Fibroblast of skin of left quadriceps (primary cell): ENCODE measurements around the gene AGPAT3.
"Not testable (repeated sequence)": the region's sequence is repeated elsewhere in the genome, so short reads cannot be mapped to it uniquely, and the experiment has no call there.

Experiments
- DNase-seq, 2 experiments: peaks; one replicate each; pipeline ENCODE4 v3.0.0-alpha.2; 2013; ENCODE audit warnings: low read depth in 2 of 2

AGPAT3 gene

DNA sequence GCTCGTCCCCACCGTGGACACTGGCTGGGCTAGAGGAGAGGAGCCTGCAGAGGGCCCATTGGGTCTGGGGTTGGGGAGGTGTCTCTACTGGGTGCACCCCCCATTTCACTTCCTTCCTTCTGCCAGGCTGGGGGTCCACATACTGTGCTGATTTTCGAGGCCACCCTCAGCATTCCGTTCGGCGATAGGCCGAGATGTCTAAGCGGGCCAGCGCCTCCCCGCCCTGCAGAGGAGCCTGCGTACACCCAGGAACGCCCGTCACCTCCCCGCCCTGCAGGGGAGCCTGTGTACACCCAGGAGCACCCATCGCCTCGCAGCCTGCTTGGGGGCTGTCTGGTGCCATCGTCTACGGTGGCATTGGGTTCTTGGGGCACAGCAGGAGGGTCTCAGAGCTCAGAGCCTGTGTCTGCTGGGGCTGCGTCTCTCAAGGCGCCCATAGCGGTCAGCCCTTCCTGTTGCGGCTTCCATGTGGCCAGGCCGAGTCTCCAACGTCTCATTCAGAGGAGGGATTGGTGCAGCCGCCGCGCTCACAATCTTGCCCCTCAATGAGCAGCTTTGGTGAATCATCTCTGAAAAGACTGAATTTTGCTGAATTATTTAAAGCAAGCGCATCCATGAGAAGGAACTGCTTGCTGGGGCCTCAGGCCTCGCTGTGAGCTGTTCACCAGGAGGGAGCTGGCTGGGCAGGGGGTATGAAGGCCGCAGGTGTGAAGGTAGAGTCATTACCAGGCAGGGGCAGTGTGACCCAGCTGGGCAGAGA, 30.7 kb upstream of the AGPAT3 start:
- DNase-seq, result no peak

DNA sequence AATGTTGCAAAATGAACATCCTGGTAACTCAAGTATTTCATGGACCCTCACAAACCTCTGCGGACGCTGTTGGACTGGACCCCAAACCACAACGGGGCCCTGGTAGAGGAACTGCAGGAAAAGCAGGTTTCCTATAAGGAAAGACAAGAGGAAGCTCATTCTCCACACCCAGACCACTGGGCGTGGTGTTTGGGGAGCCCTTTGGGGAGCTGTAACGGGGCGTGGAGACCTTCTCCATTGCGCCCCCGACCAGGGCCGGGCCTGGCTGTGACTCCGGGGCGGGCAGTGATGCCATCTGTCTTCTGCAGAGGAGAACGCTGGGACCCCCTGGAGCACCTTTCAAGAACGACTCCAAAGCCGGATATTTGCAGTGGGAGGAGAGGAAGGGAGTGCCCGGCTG, 30.0 kb upstream of the AGPAT3 start:
- no peak for DNase-seq

DNA sequence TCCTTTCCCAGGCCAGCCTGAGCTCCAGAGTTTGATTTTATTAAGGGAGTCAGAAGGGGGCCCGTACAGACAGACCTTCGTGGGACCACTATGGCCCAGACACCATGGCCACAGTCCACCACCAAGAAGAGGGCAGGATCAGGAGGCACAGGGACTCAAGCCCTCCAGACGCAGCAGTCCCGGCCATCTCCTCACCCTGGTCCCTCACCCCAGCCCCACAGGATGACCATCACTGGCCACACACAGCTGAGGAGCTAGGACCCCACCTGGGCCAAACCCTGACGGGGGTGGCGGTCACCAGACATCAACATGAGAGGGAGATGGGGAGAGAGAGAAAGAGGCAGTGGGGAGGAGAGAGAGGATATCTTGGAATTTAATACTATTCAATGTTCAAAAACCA, 29.2 kb upstream of the AGPAT3 start:
- DNase-seq, result no peak

DNA sequence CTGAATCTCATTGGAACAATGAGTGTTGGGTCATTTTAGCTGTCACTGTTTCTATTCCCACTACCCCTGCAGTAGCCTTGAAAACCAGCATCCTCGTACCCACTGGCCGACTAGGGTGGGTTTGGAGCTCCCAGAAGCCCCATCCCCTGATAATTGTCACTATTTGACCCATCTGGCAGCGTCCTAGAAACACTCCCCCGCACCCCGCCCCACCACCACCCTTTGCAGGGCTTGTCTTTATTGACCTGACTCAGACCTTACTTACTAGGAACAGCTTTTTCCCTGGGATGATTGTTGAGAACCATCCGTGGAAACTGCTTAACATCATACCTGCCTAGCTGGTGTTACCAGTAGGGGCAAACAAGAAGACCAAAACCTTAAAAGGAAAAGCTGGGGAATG, 28.4 kb upstream of the AGPAT3 start:
- DNase-seq, result no peak

DNA sequence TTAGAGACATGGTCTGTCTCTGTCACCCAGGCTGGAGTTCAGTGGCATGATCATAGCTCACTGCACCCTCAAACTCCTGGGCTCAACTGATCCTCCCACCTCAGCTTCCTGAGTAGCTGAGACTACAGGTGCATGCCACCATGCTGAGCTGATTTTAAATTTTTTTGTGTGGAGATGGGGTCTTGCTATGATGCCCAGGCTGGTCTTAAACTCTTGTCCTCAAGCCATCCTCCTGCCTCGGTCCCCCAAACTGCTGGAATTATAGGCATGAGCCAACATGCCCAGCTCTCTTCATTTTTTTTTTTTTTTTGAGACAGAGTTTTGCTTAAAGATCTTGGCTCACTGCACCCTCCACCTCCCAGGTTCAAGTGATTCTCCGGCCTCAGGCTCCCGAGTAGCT, 24.8 kb upstream of the AGPAT3 start:
- DNase-seq, result no peak

DNA sequence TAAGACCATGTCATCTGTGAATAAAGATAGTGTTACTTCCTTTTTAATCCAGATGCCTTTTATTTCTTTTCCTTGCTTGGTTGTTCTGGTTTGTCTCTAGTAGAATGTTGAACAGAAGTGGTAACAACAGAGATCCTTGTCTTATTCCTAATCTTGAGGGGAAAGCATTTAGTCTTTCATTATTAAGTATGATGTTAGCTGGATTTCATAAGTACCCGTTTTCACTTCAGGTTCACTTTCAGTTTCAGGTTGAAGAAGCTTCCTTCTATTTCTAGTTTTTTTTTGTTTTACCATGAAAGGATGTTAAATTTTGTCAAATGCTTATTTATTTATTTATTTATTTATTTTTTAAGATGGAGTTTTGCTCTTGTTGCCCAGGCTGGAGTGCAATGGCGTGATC, 22.3 kb upstream of the AGPAT3 start:
- no peak for DNase-seq

DNA sequence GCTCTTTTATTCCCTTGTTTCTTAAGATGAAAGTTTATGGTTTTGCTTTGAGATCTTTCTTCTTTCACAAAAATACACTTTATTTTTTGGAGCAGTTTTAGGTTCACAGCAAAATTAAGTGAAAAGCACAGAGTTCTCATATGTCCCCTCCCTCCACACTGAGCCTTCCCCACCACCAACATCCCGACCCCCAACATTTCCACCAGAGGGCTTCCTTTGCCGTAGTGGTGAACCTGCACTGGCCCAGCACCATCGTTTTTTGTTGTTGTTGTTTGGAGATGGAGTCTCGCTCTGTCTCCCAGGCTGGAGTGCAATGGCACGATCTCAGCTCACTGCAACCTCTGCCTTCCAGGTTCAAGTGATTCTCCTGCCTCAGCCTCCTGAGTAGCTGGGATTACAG, 20.1 kb upstream of the AGPAT3 start:
- DNase-seq, result not testable (repeated sequence)

DNA sequence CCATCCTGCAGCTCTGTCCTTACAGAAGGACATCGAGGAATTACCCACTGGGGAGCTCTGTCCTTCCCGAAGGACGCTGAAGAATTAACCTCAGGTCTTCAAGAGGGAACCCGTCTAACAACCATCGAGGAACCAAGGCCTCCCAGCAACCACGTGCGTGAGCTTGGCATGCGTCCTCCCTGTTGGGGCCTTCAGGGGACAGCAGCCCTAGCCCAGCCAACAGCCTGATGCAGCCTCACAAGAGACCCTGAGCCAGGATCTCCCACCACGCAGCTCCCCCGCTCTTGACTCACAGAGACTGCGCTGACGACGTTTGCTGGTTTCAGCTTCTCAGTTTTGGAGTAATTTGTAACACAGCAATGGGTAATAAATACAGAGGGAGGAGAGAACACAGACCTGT, 19.6 kb upstream of the AGPAT3 start:
- no peak for DNase-seq

DNA sequence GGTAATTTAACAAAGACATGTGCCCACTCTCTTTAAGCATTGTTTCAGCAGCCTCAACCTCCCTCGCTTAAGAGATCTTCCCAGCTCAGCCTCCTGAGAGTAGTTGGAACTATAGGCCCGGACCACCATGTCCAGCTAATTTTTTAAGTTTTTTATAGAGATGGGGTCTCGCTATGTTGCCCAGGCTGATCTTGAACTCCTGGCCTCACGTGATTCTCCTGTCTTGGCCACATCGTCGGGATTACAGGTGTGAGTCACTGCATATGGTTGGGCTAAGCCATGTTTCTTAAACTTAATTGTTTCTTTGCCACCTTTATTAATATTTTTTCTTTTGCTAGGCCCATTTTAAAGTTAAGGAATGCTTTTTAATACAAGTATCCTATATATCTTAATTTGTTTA, 18.6 kb upstream of the AGPAT3 start:
- DNase-seq, result no peak

DNA sequence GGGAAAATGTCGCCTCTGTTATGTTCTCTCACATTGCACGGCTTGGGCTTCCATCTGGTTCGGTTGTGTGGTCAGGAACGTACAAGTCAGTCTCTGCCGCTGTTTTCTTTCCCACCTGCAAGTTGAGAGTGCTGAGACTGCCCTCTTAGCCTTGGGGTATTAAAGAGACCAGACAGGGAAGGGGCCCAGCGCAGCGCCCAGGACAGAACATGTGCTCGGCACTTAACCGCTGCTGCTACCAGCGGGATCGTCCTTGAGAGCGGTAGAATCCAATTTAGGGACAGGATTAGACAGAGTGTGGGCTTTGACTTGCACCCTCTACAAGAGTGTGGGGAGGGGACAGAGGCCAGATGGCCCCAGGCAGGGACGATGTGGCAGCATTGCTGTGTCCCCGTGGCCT, 17.7 kb upstream of the AGPAT3 start:
- DNase-seq, result no peak

DNA sequence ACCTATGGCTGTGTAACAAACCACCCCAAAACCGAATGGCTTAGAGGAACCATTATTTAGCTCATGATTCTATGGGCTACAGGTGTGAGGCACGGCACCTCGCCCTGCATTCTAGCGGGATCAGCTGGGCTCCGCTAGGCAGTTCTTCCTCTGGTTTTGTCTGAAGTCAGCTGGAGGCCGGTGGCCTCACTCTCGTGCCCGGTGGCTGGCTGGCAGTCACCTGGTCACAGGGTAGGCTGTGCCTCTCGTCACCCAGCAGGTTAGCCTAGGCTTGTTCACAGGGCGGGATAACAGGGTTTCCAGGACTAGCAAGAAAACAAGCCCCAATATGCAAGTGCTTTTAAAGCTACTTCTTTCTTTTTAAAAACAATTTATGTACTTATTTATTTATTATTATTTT, 16.3 kb upstream of the AGPAT3 start:
- no peak for DNase-seq

DNA sequence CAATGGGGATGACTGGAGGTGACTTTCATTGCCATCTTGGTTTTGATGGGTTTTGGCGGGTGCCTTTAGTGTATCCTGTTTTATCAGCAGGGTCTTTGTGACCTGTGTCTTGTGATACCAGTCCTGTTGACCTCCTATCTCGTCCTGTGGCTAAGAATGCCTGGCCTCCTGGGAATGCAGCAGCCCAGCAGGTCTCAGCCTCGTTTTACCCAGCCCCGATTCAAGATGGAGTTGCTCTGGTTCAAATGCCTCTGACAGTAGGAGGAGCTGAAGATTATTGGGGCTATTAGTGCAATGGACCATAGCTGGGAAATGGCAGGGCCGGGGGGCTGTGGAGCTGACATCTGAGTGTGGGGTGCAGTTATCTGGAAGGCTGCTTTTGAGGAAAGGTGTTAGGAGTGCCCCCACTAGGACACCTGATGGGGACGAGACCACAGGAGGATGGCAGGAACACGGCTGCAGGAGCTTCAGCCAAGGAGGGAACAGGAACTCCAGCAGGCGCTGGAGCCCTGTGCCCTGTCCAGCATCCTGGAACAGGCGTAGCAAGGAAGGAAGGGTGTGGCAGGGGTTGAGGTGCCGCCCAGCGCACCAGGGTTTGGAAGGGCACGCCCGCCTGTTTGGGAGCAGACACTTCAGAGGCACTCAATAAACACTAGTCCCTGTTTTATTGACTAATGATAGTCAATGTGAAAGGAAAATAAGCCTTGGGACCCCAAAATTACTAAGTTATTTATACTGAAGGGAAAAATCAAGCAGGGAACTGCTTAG, 15.3 kb upstream of the AGPAT3 start:
- DNase-seq, result no peak

DNA sequence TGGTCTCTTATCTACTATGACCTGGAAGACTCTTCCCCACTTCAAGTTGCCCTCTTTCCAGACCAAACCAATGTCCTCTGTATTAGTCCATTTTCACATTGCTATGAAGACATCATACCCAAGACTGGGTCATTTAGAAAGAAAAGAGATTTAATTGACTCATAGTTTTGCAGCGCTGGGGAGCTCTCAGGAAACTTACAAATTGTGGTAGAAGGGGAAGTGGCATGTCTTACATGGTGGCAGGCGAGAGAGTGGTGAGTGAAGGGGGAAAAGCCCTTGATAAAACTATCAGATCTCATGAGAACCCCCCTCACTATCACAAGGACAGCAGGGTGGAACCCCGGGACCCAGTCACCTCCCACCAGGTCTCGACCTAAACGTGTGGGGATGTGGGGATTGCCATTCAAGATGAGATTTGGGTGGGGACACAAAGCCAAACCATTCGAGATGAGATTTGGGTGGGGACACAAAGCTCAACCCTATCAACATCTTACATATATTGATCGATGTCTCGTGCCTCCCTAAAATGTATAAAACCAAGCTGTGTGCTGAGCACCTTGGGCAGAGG, 14.2 kb upstream of the AGPAT3 start:
- DNase-seq, result no peak

DNA sequence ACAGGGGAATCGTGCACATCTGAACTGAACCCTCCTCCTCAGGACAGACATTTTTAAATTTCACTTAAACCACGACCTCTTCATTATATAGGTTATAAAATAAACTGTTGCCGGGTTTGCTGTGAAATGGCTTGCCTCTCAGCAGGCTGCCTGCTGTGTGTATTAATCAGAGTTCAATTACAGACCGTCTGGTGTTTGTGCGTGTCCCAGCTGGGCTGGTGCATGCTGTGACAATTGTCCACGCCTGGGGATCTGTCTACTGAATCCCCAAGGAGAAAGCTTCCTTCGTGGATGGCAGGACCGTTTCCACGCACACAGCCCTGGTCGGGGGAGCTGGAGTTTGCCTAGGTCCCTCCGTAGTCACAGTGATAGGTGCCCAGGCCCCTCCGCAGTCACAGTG, 13.4 kb upstream of the AGPAT3 start:
- no peak for DNase-seq

DNA sequence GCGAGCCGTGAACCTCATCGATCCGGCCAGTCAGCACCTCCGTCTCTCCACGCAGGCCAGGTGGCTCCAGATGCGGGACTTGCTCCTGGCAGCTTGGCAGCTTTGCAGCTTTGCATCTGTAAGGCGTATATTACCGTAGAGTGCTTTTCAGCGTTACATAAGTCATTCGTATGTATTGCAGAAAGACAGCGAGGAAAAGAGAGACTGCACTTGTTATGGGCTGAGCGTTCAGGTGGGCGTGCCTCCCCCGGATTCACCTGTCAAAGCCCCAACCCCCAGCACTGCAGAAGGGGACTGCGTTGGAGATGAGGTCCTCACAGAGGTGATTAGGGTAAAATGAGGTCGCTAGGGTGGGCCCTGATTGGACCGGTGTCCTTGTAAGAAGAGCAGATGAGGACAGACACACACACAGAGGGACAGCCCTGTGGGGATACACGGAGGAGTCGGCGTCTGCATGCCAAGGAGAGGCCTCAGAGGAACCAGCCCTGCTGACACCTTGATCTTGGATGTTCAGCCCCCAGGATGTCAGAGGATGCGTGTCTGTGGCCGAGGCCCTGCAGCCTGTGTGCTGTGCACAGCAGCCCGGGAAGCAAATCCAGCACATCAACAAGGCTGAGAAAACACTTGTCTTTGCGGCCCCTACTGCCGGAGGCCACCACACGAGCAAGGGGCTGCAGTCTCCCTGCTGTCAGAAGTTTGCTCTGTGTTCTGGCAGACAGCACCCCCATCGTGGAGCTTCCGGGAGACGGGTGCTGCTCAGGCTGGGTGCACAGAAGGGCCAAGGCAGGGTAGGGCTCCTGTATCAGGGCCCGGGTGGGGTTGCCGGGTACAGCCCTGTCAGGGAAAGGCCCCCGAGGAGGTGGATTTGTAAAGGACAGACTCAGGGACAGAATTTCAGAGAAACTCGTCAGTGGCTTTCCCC, 10.9 kb upstream of the AGPAT3 start:
- DNase-seq, result no peak

DNA sequence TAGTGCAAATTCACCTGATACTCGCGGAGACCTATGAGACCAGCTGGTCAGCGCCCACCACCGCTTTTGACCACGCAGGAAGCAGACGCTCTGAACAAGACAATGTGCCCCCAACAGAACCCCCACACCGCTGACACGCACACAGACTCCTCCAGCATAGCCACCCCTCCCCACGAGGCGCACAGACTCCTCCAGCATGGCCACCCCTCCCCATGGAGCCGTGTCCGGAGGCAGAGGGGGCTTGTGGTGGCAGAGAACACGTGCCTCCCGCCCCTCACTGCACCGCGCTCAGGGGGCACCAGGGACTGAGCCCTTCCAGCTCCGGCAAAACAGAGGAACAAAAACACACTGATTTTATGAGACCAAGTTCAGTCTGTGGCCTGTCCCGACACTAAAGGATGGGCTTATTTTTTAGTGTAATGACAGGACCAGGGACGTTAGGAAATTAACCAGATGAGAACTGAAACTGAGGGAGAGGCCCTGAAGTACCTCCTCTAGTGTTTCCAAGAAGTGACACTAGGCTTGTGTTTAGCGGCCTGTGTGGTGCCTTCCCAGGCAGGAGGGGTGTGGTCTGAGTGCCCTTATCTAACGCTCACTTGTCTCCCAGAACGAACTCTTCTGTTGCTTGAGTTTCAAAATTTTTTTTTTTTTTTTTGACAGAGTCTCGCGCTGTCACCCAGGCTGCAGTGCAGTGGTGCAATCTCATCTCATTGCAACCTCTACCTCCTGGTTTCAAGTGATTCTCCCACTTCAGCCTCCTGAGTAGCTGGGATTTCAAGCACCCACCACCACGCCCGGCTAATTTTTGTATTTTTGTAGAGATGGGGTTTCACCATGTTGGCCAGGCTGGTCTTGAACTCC, 10.0 kb upstream of the AGPAT3 start:
- DNase-seq, result no peak

DNA sequence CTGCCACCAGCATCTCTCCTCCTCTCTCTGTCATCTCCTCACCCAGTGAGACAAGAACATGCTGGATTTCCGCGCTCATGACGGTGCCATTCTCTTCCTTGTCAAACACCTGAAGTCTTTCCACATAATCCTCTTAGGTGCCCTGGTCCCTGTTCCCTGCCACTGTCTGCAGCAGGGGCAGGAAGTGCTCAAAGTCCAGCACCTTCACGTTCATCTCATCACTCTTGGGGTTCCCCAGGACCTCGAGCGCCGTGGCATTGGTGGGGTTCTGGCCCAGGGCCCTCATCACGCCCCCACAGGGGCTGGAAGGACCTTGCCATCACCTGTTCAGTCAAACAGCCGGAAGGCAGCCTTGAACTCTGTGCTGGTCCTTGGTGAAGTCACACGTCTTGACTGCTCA, 9.1 kb upstream of the AGPAT3 start:
- no peak for DNase-seq

DNA sequence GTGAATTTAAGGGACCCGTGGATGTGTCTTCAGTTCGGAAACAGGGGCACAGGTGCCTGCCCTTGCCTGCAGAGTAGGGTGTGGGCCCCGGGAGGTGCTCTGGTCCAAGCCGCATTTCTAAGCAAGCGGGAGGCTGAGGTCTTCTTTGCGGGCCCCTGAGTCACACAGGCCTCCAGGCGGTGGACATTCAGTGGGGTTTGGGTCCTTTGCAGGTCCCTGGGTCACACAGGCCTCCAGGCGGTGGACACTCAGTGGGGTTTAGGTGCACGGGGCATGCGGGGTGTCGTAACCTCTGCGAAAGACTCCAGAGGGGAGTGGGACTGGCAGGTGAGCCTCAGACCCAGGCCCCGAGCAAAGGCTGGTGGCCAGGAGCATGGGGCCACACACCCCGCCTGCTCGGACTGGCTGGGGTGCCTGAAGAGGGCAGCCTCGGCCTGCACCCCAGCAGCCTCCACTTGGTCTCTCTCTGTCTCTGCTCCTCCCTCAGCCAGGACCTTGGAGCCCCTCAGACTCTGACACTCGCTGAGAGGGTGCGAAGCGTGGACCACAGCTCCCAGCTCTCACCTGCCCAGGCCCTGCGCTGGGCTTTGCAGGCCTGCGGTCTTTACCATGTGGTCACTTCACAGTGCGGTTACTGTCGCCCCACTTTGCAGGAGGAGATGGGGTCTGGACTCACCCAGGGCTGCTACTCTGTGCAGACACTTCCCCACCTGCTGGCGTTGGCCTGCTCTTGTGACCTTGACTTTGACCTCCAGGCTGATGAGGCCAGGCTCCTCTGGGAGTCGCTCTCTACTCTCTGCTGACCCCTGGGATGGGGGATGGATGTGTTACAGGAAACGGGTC, 6.0 kb upstream of the AGPAT3 start:
- no peak for DNase-seq

DNA sequence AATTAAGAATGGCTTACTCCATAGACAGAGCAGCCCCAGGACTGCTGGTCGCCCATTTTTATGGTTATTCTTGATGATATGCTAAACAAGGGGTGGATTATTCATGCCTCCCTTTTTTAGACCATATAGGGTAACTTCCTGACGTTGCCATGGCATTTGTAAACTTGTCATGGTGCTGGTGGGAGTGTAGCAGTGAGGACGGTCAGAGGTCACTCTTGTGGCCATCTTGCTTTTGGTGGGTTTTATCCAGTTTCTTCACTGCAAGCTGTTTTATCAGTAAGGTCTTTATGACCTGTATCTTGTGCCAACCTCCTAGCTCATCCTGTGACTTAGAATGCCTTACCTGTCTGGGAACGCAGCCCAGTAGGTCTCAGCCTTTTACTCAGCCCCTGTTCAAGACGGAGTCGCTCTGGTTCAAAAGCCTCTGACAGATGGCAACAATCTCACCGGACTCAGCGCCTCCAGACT, 5.2 kb upstream of the AGPAT3 start:
- no peak for DNase-seq

DNA sequence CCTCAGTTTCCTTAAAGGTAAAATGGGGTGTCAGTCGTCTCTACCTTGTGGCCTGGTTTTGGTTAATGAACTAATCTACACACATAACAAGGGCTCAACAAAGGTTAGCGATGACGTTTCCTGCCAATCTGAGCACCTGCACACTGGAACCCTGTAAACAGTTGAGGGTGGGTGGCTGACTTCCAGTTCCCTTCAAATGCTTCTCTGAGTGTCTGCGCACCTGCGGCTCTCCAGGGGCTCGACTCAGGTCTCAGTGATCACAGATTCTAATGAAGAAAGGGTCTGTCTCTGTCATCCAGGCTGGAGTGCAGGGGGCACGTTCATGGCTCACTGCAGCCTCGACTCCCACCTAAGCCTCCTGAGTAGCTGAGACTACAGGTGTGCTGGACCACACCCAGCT, 3.3 kb upstream of the AGPAT3 start:
- DNase-seq, result no peak
